ENCODE results near the gene CNOT8.

DNA sequence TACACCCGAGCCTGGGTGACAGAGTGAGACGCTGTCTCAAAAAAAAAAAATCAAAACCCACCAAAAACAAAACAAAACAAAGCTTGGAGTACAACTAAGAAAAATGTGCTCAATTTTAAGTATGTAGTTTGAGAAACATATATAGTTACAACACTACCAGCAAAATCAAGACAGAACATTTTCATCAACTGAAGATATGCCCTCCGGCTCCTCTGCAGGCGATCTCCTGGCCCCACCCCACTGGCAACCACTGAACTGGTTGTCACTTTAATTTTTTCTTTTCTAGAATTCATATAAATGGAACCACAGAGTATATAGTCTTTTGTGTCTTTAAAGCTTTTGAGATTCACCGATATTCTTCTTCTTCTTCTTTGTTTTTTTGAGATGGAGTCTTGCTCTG, 35.0 kb downstream of the CNOT8 start:
- no peak for TF ChIP-seq EZH2 (IDR thresholded peaks at IDR 0.05; ENCODE audit: low read depth)
- TF ChIP-seq, protein P1, sequence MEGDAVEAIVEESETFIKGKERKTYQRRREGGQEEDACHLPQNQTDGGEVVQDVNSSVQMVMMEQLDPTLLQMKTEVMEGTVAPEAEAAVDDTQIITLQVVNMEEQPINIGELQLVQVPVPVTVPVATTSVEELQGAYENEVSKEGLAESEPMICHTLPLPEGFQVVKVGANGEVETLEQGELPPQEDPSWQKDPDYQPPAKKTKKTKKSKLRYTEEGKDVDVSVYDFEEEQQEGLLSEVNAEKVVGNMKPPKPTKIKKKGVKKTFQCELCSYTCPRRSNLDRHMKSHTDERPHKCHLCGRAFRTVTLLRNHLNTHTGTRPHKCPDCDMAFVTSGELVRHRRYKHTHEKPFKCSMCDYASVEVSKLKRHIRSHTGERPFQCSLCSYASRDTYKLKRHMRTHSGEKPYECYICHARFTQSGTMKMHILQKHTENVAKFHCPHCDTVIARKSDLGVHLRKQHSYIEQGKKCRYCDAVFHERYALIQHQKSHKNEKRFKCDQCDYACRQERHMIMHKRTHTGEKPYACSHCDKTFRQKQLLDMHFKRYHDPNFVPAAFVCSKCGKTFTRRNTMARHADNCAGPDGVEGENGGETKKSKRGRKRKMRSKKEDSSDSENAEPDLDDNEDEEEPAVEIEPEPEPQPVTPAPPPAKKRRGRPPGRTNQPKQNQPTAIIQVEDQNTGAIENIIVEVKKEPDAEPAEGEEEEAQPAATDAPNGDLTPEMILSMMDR (conservative IDR thresholded peaks at IDR 0.05): no peak
